ENCODE data around the gene BCDIN3D.
A peak's percentile ranks its signal among the peaks of the same experiment; 100 is the strongest.

BCDIN3D gene

GRCh38 chr12:49853671-49854070 lies 10.8 kb upstream of the BCDIN3D start:
- Mint-ChIP-seq H3K9me3 (no peaks in the 10 kb centered on the region), H3K27ac (no peak overlapping the region), H3K27me3 (peaks cover 8% of the 10 kb centered on the region), H3K36me3 (ENCODE audit: low read depth) (no peaks in the 10 kb centered on the region), H3K4me3 (no peak overlapping the region), H3K4me1 (ENCODE audit: low read depth) (peaks cover 5% of the 10 kb centered on the region)
- DNase-seq: no peak

GRCh38 chr12:49847161-49847560 lies 4.3 kb upstream of the BCDIN3D start:
- Mint-ChIP-seq H3K4me1 (ENCODE audit: low read depth) (peaks cover 26% of the 10 kb centered on the region), H3K9me3 (no peaks in the 10 kb centered on the region), H3K27ac (peak overlapping the region; percentile 26), H3K27me3 (peaks cover 12% of the 10 kb centered on the region), H3K4me3 (no peak overlapping the region), H3K36me3 (ENCODE audit: low read depth) (peaks cover 8% of the 10 kb centered on the region)
- no peak for DNase-seq

GRCh38 chr12:49846032-49846431 lies 3.1 kb upstream of the BCDIN3D start:
- Mint-ChIP-seq H3K27me3 (peaks cover 12% of the 10 kb centered on the region), H3K4me3 (no peak overlapping the region), H3K36me3 (ENCODE audit: low read depth) (peaks cover 11% of the 10 kb centered on the region)

DNA sequence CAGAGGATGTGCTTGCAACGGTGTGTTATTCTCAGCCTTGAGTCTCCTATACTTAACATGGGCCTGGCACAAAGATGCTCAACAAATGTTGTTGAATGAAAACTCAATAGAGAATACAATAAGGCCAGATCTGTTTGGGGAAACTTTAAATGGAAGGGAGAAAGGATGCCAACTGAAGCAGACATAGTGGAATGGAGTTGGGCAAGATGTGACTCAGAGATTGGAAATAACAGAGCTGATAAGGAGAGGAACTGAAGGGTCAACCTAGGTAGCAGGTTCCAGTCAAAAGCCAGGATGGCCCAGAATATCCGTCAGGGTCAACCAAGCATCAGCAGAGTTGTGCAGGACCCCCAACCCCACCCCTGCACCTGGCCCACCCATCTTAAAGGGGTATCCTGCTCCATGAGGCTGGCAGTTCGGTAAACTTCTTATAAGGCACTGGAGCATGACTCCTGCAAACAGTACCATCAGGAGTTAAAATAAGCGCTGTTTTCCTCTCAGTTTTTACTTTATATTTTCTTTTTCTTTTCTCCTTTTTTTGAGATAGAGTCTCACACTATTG lies 1.1 kb upstream of the BCDIN3D start:
- peaks cover 7% of the 10 kb centered on the region for H3K27me3 Mint-ChIP-seq
- H3K4me3 Mint-ChIP-seq: peak overlapping the region; percentile 96
- H3K9me3 Mint-ChIP-seq: no peaks in the 10 kb centered on the region
- peaks cover 11% of the 10 kb centered on the region for H3K36me3 Mint-ChIP-seq (ENCODE audit: low read depth)
- no peak for DNase-seq
- H3K27ac Mint-ChIP-seq: peak overlapping the region; percentile 48
- H3K4me1 Mint-ChIP-seq (ENCODE audit: low read depth): peaks cover 35% of the 10 kb centered on the region

More at GRCh38 chr12:49846032-49846431, 3.1 kb upstream of the BCDIN3D start:
- no peaks in the 10 kb centered on the region for H3K9me3 Mint-ChIP-seq
- no peak overlapping the region for H3K27ac Mint-ChIP-seq
- DNase-seq: no peak
- H3K4me1 Mint-ChIP-seq (ENCODE audit: low read depth): peaks cover 36% of the 10 kb centered on the region

DNA sequence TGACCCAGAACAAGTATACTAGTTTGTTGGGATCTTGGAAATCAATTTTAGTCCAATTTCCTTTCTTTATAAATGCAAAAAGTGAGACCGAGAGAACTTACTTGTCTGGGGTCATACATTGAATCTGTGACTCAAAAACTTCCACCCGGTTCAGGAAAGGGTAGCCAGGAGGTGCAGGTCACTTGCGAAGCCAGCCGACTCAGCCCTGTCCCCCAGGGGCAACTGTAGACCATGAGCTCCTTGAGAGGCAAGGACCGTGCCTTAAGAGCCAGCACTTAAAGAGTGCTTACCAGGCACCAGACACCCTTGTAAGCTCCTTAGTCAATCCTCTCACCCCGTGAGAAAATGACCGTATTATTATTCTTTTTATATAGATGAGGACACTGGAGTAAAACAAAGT lies 505 bp upstream of the BCDIN3D start:
- H3K4me1 Mint-ChIP-seq (ENCODE audit: low read depth): peaks cover 35% of the 10 kb centered on the region
- H3K27me3 Mint-ChIP-seq: peaks cover 3% of the 10 kb centered on the region
- no peaks in the 10 kb centered on the region for H3K9me3 Mint-ChIP-seq
- H3K27ac Mint-ChIP-seq: peak overlapping the region; percentile 98
- no peak for DNase-seq
- peaks cover 13% of the 10 kb centered on the region for H3K36me3 Mint-ChIP-seq (ENCODE audit: low read depth)
- H3K4me3 Mint-ChIP-seq: peak overlapping the region; percentile 96

GRCh38 chr12:49838973-49839633 lies 3.8 kb downstream of the BCDIN3D start:
- Mint-ChIP-seq H3K27ac (no peak overlapping the region), H3K4me1 (ENCODE audit: low read depth) (peaks cover 26% of the 10 kb centered on the region), H3K36me3 (ENCODE audit: low read depth) (peaks cover 21% of the 10 kb centered on the region), H3K27me3 (no peaks in the 10 kb centered on the region), H3K4me3 (no peak overlapping the region), H3K9me3 (no peaks in the 10 kb centered on the region)
- DNase-seq: no peak

- peaks cover 13% of the 10 kb centered on the region for H3K4me1 Mint-ChIP-seq (ENCODE audit: low read depth)
- H3K27me3 Mint-ChIP-seq: no peaks in the 10 kb centered on the region
- DNase-seq: no peak
- H3K27ac Mint-ChIP-seq: no peak overlapping the region
- no peaks in the 10 kb centered on the region for H3K9me3 Mint-ChIP-seq
- no peak overlapping the region for H3K4me3 Mint-ChIP-seq
- H3K36me3 Mint-ChIP-seq (ENCODE audit: low read depth): peaks cover 7% of the 10 kb centered on the region
Observed at GRCh38 chr12:49832836-49833421, 10.0 kb downstream of the BCDIN3D start.

DNA sequence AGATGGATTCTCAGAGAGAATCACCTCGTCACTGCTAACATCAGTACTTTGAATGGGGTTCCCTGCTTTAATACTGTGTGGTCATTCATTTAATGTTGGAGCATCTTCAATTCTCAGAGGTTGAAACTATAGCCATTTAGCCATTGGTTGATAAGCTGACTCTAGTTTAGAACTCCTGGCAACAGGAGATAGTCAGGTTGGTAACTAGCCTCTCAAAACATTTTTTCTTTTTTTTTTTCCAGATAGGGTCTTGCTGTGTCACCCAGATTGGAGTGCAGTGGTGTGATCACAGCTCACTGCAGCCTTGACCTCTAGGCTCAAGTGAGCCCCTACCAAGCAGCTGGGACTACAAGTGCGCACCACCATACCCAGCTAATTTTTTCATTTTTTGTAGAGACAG lies 11.2 kb downstream of the BCDIN3D start:
- no peak overlapping the region for H3K4me3 Mint-ChIP-seq
- H3K36me3 Mint-ChIP-seq (ENCODE audit: low read depth): peaks cover 2% of the 10 kb centered on the region
- H3K27me3 Mint-ChIP-seq: no peaks in the 10 kb centered on the region
- H3K4me1 Mint-ChIP-seq (ENCODE audit: low read depth): peaks cover 19% of the 10 kb centered on the region
- no peak for DNase-seq
- H3K9me3 Mint-ChIP-seq: no peaks in the 10 kb centered on the region
- no peak overlapping the region for H3K27ac Mint-ChIP-seq

GRCh38 chr12:49828133-49829091 lies 14.5 kb downstream of the BCDIN3D start, which contains the start of gene NCKAP5L:
NCKAP5L (minus strand) TSS chr12:49828413; CDS start chr12:49804044, 24,369 bp downstream.
- Mint-ChIP-seq H3K36me3 (ENCODE audit: low read depth) (peaks cover 2% of the 10 kb centered on the region), H3K27me3 (no peaks in the 10 kb centered on the region), H3K4me3 (peak within 1 kb of the TSS; percentile 87), H3K27ac (peak within 1 kb of the TSS; percentile 95), H3K9me3 (no peaks in the 10 kb centered on the region), H3K4me1 (ENCODE audit: low read depth) (peaks cover 29% of the 10 kb centered on the region)
- DNase-seq: peak; percentile 94

- H3K4me3 Mint-ChIP-seq: peak overlapping the region; percentile 87
- H3K27me3 Mint-ChIP-seq: no peaks in the 10 kb centered on the region
- H3K36me3 Mint-ChIP-seq (ENCODE audit: low read depth): peaks cover 4% of the 10 kb centered on the region
- peaks cover 35% of the 10 kb centered on the region for H3K4me1 Mint-ChIP-seq (ENCODE audit: low read depth)
- peak overlapping the region; percentile 41 for H3K27ac Mint-ChIP-seq
- H3K9me3 Mint-ChIP-seq: no peaks in the 10 kb centered on the region
- peak; percentile 70 for DNase-seq
Observed at GRCh38 chr12:49827401-49828099, 15.4 kb downstream of the BCDIN3D start.

DNA sequence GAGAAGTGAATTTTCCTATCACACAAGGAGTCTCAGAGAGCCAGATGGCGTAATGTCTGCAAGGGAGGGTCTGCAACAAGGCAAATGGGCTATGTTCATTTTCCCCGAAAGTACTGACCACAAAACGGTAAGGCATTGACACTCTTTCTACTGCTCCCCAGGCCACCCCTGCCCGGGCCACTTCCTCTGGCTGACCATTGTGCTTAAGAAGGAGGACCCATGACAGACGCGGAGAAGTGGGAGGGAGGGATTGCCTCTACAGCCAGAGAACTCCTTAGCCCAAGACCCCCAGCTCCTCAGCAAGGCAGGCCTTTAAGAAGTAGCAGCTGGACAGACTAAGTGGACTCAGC lies 15.9 kb downstream of the BCDIN3D start:
- peaks cover 6% of the 10 kb centered on the region for H3K36me3 Mint-ChIP-seq (ENCODE audit: low read depth)
- no peak for DNase-seq
- no peaks in the 10 kb centered on the region for H3K9me3 Mint-ChIP-seq
- H3K4me1 Mint-ChIP-seq (ENCODE audit: low read depth): peaks cover 38% of the 10 kb centered on the region
- peak overlapping the region; percentile 26 for H3K27ac Mint-ChIP-seq
- H3K4me3 Mint-ChIP-seq: peak overlapping the region; percentile 87
- H3K27me3 Mint-ChIP-seq: no peaks in the 10 kb centered on the region

- Mint-ChIP-seq H3K27me3 (no peaks in the 10 kb centered on the region), H3K4me1 (ENCODE audit: low read depth) (peaks cover 48% of the 10 kb centered on the region), H3K27ac (no peak overlapping the region), H3K9me3 (no peaks in the 10 kb centered on the region), H3K36me3 (ENCODE audit: low read depth) (peaks cover 6% of the 10 kb centered on the region), H3K4me3 (no peak overlapping the region)
- DNase-seq: no peak
Observed at GRCh38 chr12:49825971-49826421, 16.9 kb downstream of the BCDIN3D start.

DNA sequence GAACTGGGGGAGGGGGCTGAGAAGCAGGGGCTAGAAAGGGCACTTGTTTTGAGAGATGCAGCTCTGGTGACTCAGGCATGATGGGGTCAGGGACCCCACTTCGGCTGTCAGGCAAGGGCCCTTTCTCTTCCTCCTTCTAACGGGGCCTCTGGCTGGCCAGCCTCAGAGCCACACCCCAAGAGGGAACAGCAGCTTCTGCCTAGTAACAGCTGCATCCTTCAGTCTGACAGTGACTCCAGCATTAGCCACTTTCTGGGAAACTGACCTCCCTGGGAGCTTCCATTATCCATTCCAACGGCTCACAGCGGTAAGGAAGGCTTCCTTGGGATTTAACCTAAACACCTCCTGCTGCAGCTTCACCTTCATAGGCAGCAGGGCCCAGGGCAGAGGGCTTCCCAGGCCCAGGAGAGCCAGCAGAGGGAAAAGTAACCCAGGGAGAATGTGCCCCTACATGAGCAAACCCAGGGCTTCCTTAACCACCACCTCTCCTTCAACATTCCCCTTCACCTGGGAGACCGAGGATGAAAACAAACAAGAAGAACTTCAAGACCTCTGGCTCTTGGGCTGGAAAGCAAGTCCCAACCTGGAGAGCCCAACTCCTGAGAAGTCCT lies 17.4 kb downstream of the BCDIN3D start:
- Mint-ChIP-seq H3K9me3 (no peaks in the 10 kb centered on the region), H3K4me1 (ENCODE audit: low read depth) (peaks cover 52% of the 10 kb centered on the region), H3K4me3 (no peak overlapping the region), H3K27me3 (no peaks in the 10 kb centered on the region), H3K27ac (no peak overlapping the region), H3K36me3 (ENCODE audit: low read depth) (peaks cover 6% of the 10 kb centered on the region)
- no peak for DNase-seq

All from activated T-cell treated with anti-CD3 and anti-CD28 coated beads, Interleukin-2, amount 50 U/mL, for 24 hours (primary cell).